Measurements from ENCODE around the gene RFXAP. TPM values are rescaled to one million over a fixed set of nuclear protein-coding genes. Genes with fewer than 3 reads are reported as not detected.

RFXAP gene
- total RNA-seq, 1 experiment from 2014 or later: 8.7 TPM

- Histone ChIP-seq H3T11ph (ENCODE audit: low read length) (no peak overlapping the region), H3K27me3 (ENCODE audit: insufficient read depth, low read length) (no peaks in the 10 kb centered on the region), H4K20me1 (ENCODE audit: control insufficient read depth, insufficient read depth, insufficient read length) (no peaks in the 10 kb centered on the region), H3K79me1 (ENCODE audit: insufficient read depth, low read depth, low read length, poor library complexity, severe bottlenecking) (no peaks in the 10 kb centered on the region), H3K4me1 (ENCODE audit: insufficient read depth, low read length) (no peaks in the 10 kb centered on the region), H3K9ac (ENCODE audit: extremely low read depth, insufficient read length, low read length) (no peak overlapping the region), H3K9me3 (ENCODE audit: control insufficient read depth, low read depth, low read length) (no peaks in the 10 kb centered on the region), H2BK12ac (ENCODE audit: insufficient read length, low read depth, low read length) (no peak overlapping the region), H2AFZ (ENCODE audit: low read length) (no peak overlapping the region), H2BK20ac (ENCODE audit: low read depth, low read length, poor library complexity, severe bottlenecking) (no peak overlapping the region), H3K18ac (ENCODE audit: insufficient read length, low read depth, low read length) (no peak overlapping the region), H3K4me2 (ENCODE audit: insufficient read depth, insufficient read length, low read length) (no peak overlapping the region), H4K91ac (ENCODE audit: insufficient read length, low read depth, low read length) (no peak overlapping the region), H2BK5ac (ENCODE audit: insufficient read length, low read length) (no peak overlapping the region), H3K23ac (ENCODE audit: insufficient read length, low read depth, low read length) (no peak overlapping the region), H4K5ac (ENCODE audit: insufficient read length, low read depth, low read length) (no peak overlapping the region), H3K14ac (ENCODE audit: insufficient read depth, low read length) (no peak overlapping the region), H4K8ac (replicated peaks; ENCODE audit: insufficient read length, low read depth, low read length) (no peak overlapping the region), H2BK15ac (ENCODE audit: low read depth, low read length) (no peak overlapping the region), H2AK5ac (ENCODE audit: insufficient read length, low read length) (no peak overlapping the region), H3K23me2 (ENCODE audit: insufficient read length, low read depth, low read length, poor library complexity, severe bottlenecking) (no peaks in the 10 kb centered on the region), H3K56ac (ENCODE audit: insufficient read length, low read depth, low read length) (no peak overlapping the region), H3K4ac (ENCODE audit: low read depth, low read length) (no peak overlapping the region), H2BK120ac (ENCODE audit: low read depth, low read length, poor library complexity, severe bottlenecking) (no peak overlapping the region), H3K27ac (ENCODE audit: insufficient read length, low read depth, low read length) (no peak overlapping the region), H3K79me2 (ENCODE audit: insufficient read depth, low read length) (no peaks in the 10 kb centered on the region)
- no peaks in the 10 kb centered on the region for H3K4me1 Mint-ChIP-seq
- H3K4me3 Mint-ChIP-seq: no peak overlapping the region
- DNase-seq: no peak
- H3K27ac Mint-ChIP-seq: no peak overlapping the region
- no peaks in the 10 kb centered on the region for H3K9me3 Mint-ChIP-seq
- TF ChIP-seq CTCF (conservative IDR thresholded peaks at IDR 0.05): no peak
- no CpG with 5 or more reads among the region's 1 CpG for whole genome bisulfite sequencing (ENCODE audit: extremely low coverage, insufficient read length, low lambda C conversion rate)
- no peaks in the 10 kb centered on the region; the same call in 1 of the 2 replicates for H3K27me3 Mint-ChIP-seq (ENCODE audit: low read depth)
- peaks cover 0 to 12% (median 4%) of the 10 kb centered on the region in 3 experiments; a peak in 3 of 7 replicates for H3K36me3 Mint-ChIP-seq (ENCODE audit: insufficient read depth in 1 of 3, low read depth in 3 of 3)
Measured at GRCh38 chr13:36829753-36830152, 10.7 kb downstream of the RFXAP start.

Measured in H9 (cell line).